Measurements from ENCODE around the gene COQ3.

The COQ3 gene, protein sequence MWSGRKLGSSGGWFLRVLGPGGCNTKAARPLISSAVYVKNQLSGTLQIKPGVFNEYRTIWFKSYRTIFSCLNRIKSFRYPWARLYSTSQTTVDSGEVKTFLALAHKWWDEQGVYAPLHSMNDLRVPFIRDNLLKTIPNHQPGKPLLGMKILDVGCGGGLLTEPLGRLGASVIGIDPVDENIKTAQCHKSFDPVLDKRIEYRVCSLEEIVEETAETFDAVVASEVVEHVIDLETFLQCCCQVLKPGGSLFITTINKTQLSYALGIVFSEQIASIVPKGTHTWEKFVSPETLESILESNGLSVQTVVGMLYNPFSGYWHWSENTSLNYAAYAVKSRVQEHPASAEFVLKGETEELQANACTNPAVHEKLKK

DNA sequence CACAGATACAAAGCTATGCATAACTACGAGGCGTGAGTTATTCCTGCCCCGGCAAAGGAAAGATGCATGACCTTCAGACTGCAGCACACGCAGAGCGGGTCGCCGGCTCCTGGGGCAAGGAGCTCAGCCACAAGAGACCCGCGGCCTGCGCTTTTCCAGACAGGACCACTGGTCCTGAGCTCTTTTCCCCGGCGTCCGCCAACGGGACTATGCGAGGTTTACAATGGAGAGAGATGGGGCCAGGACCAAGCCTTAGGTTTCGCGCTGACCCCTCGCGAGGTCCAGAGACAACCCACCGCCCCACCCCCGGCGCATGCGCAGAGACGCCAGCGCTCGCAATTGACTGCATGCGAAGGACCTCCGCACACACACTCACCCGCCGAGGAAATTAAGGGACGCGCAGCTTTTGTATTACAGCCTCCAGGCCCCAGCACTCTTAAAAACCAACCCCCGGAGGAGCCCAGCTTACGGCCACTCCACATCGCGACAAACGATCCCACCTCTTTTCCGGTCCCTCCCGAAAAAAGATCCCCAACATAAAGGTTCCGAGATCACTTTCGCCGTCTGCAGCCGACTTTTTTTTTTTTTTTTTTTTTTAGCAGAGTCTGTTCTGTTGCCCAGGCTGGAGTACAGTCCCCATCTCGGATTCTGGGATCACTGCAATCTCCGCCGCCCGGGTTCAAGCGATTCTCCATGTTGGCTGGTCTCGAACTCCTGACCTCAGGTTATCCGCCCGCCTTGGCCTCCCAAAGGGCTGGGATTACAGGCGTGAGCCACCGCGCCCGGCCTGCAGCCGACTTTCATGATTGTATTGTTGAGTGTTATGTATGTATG lies at the start of gene COQ3:
TSS of gene COQ3 (minus strand) at position 498 of the 834 bp plus-strand sequence. CDS start at position 482, 16 bp downstream.
- peak; percentile 60 for DNase-seq (ENCODE audit: low read depth)

GRCh38 chr6:99434702-99435530 lies 40.9 kb upstream of the COQ3 start:
- DNase-seq (ENCODE audit: low read depth): no peak

DNA sequence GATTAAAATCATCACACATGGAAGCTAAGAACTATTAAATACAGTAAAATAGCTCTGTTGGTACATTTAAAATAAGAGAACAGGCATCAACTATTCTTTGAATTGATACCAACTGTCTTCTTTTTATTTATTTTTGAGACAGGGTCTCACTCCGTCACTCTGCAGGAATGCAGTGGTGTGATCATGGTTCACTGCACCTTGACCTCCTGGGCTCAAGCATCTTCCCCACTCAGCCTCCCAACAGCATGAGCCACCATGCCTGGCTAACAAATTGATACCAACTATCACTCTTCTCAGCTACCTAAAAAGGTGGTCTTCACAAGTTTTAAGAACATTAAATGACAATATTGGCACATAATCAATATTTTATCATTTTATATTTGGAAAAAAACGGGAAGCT lies 38.9 kb upstream of the COQ3 start:
- DNase-seq (ENCODE audit: low read depth): no peak

DNA sequence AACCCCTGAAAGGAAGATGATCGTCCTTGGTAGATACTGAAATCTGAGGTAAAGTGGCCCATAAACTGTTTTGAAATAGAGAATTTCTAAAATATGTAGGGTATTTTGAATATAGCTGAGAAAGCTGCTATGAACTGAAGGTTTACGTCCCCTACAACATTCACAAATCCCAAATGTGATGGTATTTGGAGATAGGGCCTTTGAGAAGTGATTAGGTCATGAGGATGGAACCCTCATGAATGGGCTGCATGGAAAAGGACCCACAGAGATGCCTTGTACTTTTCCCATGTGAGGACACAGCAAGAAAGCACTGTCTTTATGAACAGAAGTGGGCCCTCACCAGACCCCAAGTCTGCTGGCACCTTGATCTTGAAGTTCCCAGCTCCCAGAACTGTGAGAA lies 37.9 kb upstream of the COQ3 start:
- DNase-seq (ENCODE audit: low read depth): no peak

DNA sequence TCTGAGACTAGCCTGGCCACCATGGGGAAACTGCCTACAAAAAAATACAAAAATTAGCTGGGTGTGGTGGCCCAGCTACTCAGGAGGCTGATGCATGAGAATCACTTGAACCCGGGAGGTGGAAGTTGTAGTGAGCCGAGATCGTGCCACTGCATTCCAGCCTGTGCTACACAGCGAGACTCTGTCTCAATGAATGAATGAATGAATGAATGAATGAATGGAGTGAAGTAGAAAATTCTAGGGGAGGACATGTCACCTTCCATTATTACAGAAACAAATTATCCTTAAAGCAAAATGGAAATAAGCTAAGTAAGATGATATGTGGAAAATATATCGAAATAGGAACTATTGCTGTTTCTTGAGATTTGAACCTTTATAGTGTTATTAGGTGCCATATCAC lies 34.0 kb upstream of the COQ3 start:
- DNase-seq (ENCODE audit: low read depth): no peak

DNA sequence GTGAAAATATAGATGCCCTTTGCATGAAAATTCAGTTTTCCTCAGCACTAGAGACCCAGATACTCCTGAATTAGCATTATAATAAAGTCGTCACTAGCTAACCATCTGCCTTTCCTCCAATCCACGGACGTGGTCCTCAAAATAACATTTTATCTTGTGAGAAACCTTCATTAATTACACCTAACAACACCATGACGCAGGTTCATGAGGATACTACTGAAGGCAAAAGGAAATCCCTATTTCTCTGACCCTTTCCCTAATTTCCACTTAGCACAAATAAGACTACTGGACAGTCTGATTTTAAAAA lies 32.4 kb upstream of the COQ3 start:
- no peak for DNase-seq (ENCODE audit: low read depth)

- peak; percentile 58 for DNase-seq (ENCODE audit: low read depth)
These were observed 31.9 kb upstream of the COQ3 start for GRCh38 chr6:99425647-99426450.

DNA sequence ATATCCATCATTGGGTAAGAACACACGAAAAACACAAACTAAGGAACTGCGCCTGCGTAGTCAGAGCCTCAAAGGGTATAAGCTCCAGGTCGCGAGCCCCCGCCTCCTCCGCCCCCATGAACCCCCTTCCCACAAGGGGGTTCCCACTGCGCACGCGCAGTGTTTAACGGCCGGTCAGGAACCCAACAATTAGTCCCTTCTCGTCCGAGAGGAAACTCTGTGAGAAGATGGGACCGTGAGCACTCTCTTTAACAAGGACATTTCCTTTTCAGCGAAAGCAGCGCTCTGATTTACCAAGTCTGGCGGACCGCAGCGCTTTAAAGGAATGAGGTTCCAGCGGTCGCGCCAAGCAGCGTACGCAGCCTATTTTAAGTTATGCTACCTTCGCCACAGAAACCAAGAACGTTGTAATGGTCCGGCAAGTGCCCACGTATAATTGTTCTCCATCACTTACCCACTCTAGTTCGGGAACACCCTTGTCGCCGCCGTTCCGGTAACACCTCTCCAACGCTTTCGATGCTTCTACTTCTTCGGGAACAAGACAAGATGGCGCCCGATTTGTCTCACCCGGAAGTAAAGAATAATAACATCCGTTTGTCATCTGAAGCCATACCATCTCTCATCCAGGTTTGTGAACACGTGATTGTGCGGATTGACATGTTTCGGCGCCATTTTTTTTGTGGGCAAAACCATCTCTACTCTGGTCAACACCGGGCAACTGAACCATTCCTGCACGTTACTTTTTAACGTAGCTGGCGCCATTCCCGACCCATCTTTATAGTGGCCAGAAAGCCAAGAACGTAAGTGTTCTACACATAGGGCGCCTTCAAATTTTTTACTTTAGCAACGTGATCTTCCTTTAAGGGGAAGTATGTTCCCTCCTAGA lies 31.0 kb upstream of the COQ3 start, which contains the start of gene PNISR:
TSS of gene PNISR (minus strand) at position 548 of the 886 bp plus-strand sequence. CDS start 10,649 bp downstream, outside the sequence.
- peak; percentile 78 for DNase-seq (ENCODE audit: low read depth)

DNA sequence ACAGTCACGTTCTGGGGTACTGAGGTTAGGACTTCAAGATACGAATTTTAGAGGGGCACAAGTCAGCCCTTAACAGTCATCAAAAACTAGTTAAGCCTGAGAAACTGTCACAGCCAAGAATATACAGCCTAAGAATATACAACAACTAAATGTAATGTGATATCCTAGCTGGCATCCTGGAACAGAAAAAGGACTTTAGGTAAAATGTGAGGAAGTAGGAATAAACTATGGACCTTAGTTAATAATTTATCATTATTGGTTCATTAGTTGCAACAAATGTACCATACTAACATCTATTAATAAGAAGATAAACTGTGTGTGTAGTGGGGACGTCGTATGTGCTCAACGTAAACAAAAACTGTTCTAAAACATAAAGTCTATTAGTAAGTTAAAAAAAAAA lies 30.0 kb upstream of the COQ3 start:
- no peak for DNase-seq (ENCODE audit: low read depth)

DNA sequence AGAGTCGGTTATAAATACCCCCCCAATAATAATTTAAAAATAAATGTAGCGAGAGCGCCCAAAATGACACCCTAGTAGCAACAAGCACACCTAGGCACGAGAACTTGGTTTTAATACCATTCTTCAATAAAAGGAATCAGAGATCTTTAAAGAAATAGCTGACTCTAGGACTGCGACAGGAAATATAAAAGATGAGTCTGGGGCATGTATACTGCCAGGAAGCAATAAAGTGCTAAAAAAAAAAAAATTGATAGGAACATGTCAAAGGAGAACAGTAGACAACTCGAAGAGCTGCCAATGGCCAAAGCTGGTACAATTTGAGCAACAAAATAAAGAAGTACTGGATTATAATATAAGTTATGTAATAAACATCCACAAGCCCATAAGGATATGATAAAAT lies 28.9 kb upstream of the COQ3 start:
- DNase-seq (ENCODE audit: low read depth): no peak

- DNase-seq (ENCODE audit: low read depth): no peak
These were observed 23.1 kb upstream of the COQ3 start for GRCh38 chr6:99416892-99417767.

- no peak for DNase-seq (ENCODE audit: low read depth)
These were observed 22.2 kb upstream of the COQ3 start for GRCh38 chr6:99416226-99416625.

- DNase-seq (ENCODE audit: low read depth): no peak
These were observed 21.5 kb upstream of the COQ3 start for GRCh38 chr6:99415446-99415845.

- DNase-seq (ENCODE audit: low read depth): no peak
These were observed 18.1 kb upstream of the COQ3 start for GRCh38 chr6:99412065-99412464.

GRCh38 chr6:99409672-99410071 lies 15.7 kb upstream of the COQ3 start:
- DNase-seq (ENCODE audit: low read depth): no peak

GRCh38 chr6:99407076-99407475 lies 13.1 kb upstream of the COQ3 start:
- DNase-seq (ENCODE audit: low read depth): no peak

- DNase-seq (ENCODE audit: low read depth): no peak
These were observed 8.5 kb upstream of the COQ3 start for GRCh38 chr6:99402448-99402847.

DNA sequence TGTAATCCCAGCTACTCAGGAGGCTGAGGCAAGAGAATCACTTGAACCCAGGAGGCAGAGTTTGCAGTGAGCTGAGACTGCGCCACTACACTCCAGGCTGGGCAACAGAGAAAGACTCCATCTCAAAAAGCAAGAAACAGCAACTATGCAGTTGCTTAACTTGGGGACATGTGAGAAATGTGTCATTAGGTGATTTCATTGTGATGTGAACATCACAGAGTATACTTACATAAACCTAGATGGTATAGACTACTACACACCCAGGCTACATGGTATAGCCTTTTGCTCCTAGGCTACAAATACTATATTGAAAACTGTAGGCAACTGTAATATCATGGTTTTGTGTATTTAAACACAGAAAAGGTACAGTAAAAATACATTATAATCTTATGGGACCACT lies 3.3 kb upstream of the COQ3 start:
- no peak for DNase-seq (ENCODE audit: low read depth)

- no peak for DNase-seq (ENCODE audit: low read depth)
These were observed 663 bp downstream of the COQ3 start for GRCh38 chr6:99393366-99393697.

GRCh38 chr6:99390896-99391295 lies 3.1 kb downstream of the COQ3 start:
- no peak for DNase-seq (ENCODE audit: low read depth)

Data from activated T-cell treated with anti-CD3 and anti-CD28 coated beads for 48 hours (primary cell).